Muscle of back (tissue), 11 donors: ENCODE results near the gene CDC42. TPM values are rescaled to one million over a fixed set of nuclear protein-coding genes. Genes with fewer than 3 reads are reported as not detected.

Experiments
- DNase-seq, 3 donors: peaks; one replicate each; pipeline versions ENCODE4 v3.0.0 to v3.0.0-alpha.2; 2013
- polyA plus RNA-seq, 10 donors: library from polyadenylated mRNA; unstranded; fragments of 120-200 nt; gene quantifications; one replicate each; pipeline ENCODE4 v1.2.1, GENCODE V29; 2013; ENCODE audit not compliant: insufficient read length in 10 of 10

The CDC42 gene
- polyA plus RNA-seq, 10 donors = 216 to 288 (median 243) TPM

GRCh38 chr1:22127248-22127647 is 74.7 kb downstream of the CDC42 start:
- no peak for DNase-seq

GRCh38 chr1:22127731-22128130 is 75.2 kb downstream of the CDC42 start:
- no peak for DNase-seq

GRCh38 chr1:22128392-22128791 is 75.9 kb downstream of the CDC42 start:
- no peak for DNase-seq

GRCh38 chr1:22129501-22130117 is 77.1 kb downstream of the CDC42 start:
- no peak for DNase-seq

- DNase-seq = no peak
These were observed 78.6 kb downstream of the CDC42 start for GRCh38 chr1:22131062-22131461.

- peak in 2 of 3 donors; percentile 32 to 45 for DNase-seq
These were observed 79.5 kb downstream of the CDC42 start for GRCh38 chr1:22131875-22132486.

GRCh38 chr1:22132517-22133235 is 80.2 kb downstream of the CDC42 start:
- DNase-seq = peak in 2 of 3 donors; percentile 42 to 53

GRCh38 chr1:22133247-22133930 is 80.9 kb downstream of the CDC42 start:
- DNase-seq = peak in 2 of 3 donors; percentile 41 to 52

- peak in 2 of 3 donors; percentile 27 for DNase-seq
These were observed 81.4 kb downstream of the CDC42 start for GRCh38 chr1:22133931-22134324.

- peak in 1 of 3 donors; percentile 83 for DNase-seq
These were observed 84.7 kb downstream of the CDC42 start for GRCh38 chr1:22137004-22137720.

GRCh38 chr1:22139066-22139594 is 86.6 kb downstream of the CDC42 start:
- no peak for DNase-seq

- DNase-seq = no peak
These were observed 87.3 kb downstream of the CDC42 start for GRCh38 chr1:22139817-22140216.

Other genes starting within 250 kb of the CDC42 start
- 1 to 10 TPM; 3.7 to 8.9 (median 6.3) TPM for gene LDLRAD2, start 240.4 kb upstream of the CDC42 start, polyA plus RNA-seq
- gene HSPG2, start 115.4 kb upstream of the CDC42 start, polyA plus RNA-seq = 100 to 1,000 TPM; 190 to 364 (median 273) TPM
- under 1 TPM in 1 of 10 donors, not detected in 9; 0.99 TPM for gene CELA3B, start 75.7 kb upstream of the CDC42 start, polyA plus RNA-seq
- gene CELA3A, start 51.1 kb upstream of the CDC42 start, polyA plus RNA-seq = under 1 TPM in 5 of 10 donors, not detected in 5; 0.21 to 0.57 (median 0.35) TPM
- 1 to 10 TPM; 2.0 to 5.9 (median 3.2) TPM for gene WNT4, start 90.4 kb downstream of the CDC42 start, polyA plus RNA-seq